HK-2 (cell line): ENCODE measurements around the gene GRHL1.
"Not testable (repeated sequence)": the region's sequence is repeated elsewhere in the genome, so short reads cannot be mapped to it uniquely, and the experiment has no call there.

Source experiments
- DNase-seq: peaks from one replicate; pipeline ENCODE4 v3.0.0-alpha.2; 2018; ENCODE audit not compliant: unreplicated experiment

GRHL1 gene

DNA sequence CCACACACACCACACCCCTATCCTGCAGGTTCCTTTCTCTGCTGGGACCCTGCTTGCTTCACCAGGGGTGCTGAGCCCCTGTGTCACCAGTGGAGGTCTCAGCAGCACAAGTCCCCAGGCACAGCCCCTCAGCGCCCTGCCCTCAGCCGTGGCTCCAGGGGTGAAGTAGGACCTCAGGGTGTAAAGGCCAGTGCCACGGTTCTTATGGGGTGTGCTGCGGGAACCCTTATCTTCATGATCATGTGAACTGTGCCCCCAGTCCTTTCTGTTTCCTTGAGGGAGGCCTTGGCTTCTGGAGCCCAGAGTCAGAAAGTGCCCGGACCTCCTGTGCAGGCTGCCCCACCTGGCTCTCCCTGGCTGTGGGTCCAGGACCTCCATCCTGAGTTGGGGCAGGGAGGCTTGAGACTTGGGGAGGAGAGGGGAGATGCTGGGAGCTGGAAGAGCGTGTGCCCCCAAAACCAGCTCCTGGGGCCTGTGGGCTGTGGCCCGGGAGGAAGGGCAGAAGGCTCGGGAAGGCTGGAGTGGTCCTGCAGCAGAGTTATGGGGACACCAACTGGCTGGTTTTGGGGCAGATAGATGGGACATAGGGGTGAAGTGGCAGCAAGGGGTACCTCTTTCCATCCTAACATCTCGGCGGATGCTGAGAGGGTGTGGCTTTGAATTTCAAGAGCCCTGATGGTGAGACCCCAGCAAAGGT, 71.6 kb downstream of the GRHL1 start:
- no peak for DNase-seq

DNA sequence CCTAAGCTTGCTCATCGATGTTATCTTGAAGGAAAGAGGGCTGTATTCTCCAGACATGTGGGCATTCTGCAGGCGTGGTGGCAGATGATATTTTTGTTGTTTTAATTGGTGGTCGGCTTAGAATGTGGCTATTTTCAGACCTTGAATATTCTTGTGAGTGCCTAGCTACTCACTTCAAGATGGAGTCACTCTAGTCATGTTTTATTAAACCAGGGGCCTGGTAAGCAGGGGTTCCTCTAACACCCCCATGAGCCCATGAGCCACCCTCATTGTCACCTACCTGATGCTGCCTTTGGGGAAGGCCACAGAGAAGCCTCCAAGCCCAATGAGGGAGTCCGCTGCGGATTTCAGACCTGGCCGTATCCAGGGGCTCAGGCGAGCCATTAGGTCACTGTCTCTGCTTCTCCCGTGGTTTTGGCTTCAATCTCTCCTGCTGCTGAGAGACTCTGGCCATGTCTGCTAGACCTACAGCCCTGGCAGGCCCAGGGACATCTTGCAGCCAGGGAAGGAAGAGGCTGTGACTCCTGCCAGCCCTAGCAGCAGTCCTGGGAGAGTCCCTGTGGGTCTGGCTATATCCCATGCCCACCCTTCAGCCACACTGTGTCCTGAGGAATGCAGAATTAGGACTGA, 75.6 kb downstream of the GRHL1 start:
- no peak for DNase-seq

DNA sequence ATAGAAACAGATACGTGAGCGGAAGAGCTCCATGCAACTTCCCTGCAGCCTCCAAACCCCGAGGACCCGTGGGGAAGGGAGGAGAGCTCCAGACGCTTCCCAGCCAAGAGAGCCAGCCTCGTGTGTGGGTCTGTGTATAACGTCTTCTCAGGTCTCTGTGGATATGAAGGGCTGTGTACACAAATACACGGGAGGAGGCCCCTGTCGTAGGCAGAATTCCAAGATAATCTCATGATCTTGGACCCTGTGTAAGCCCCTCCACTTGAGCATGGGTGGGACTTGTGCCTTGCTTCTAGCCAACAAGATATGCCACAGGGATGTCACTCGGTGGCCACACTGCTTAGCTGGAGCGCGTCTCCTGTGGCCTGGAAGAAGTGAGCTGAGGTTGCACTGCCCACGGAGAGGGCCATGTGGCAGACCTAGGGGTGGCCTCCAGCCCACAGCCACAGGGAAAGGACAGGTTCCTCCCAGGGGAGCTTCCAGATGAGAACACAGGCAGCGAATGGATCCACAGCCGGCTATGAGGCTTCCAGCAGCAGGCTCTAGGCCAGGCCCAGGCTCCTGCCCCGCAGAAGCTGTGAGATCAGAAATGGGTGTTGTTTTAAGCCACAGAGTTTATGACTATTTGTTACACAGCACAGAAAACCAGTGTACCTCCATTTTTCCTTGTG, 76.3 kb downstream of the GRHL1 start:
- no peak for DNase-seq

DNA sequence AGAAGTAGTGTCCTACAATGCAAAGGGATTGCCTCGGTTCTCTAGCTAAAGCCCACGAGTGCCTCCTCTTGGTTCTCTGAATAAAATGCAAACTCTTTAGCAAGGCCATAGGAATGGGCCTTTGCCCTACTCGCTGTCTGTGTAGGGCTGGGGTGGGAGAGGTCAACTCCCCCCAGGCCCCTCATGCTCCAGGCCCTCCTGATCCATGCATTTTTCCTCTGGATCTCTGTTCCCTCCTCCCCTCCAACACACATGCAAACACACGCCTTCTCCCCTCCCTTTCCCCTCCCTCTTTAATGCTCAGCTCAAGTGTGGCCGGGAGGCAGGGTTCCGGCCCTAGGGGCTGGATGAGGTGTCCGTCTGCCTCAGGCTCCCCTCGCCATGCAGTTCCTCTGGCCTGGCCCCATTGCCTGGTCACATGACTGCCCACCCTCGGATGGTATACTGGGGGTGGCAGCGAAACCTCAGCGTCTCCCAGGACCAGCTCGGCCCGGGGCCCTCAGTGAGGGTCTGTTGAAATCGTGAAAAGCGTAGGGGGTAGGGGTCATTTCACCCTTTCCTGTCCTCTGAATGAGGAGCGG, 77.0 kb downstream of the GRHL1 start:
- no peak for DNase-seq

DNA sequence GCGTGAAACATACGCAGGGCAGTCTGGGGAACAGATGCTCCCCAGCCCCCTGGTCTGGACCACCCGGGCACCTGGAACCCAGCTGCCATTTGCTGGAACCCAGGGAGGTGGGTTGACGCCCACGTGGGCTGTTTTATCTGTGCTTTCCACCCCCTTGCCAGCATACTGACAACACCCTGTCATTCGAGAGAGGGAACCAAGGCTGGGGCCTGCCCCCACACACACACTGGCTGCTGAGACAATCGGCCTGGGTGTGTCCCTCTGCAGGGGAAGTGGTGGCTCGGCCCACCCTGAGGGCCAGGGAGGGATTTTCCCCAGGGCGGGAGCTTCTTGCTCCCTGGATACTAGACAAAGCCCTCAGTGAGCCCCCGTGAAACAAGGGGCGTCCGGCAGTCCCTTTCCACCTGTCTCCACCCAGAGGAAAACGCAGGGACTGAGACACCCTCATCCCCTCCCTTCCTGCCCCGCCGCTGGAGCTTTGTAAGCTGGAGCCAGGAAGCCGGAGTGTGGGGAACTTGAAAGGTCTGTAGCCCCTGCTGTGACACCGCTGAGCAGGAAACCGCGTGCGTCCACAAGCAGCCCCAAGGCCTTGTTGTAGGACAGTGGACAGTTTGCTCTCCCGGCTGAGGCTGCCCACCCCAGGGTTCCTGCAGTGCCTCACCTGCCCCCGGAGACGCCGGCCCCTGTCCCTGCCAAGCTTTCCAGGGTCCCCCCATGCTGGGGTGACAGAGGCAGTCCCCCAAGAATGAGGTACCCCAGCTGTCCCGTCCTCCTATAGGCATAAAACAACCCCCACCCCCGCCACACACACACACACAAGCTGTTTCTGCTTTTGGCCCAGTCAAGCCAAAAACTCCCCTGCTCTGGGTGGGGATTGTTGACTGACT, 77.7 kb downstream of the GRHL1 start:
- DNase-seq, result no peak

DNA sequence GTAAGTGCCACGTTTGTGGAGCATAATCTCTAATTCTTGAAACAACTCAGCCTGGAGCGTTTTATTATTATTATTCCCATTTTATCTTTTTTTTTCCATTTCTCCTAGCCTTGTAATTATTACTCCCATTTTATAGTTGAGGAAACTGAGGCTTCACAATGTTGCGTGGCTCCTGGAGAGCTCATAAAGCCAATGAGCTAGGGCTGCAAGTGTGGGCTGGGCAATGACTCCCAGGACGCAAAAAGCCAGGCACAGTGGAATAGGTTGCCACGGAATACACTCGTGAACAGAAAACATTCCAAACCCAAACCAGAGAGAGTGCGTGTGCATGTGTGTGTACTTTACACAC, 78.4 kb downstream of the GRHL1 start:
- DNase-seq, result no peak

DNA sequence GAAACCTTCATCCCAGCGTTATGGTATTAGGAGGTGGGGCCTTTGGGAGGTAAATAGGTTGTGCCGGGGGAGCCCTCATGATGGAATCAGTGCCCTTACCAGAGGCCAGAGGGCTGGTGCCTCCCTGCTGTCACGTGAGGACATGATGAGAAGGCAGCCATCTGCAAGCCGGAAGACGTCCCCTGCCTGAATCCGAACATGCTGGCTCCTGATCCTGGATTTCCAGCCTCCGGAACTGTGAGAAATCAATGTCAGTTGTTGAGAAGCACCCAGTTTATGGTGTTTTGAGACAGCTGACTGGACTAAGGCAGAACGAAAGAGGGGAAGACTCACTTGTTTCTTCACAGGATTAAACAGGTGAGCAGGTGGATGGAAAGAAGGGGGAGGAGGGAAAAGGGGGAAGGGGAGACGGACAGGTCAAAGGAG, 78.8 kb downstream of the GRHL1 start:
- no peak for DNase-seq

DNA sequence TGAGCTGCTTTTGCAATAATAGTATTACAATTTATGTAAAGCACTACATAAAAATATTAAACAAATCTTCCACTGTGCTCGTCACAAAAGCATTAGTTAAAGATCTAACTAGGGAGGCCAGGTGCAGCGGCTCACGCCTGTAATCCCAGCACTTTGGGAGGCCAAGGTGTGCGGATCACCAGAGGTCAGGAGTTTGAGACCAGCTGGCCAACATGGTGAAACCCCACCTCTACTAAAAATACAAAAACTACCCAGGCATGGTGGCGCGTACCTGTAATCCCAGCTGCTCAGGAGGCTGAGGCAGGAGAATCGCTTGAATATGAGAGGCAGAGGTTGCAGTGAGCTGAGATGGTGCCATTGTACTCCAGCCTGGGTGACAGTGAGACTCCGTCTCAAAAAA, 79.3 kb downstream of the GRHL1 start:
- DNase-seq, result not testable (repeated sequence)

DNA sequence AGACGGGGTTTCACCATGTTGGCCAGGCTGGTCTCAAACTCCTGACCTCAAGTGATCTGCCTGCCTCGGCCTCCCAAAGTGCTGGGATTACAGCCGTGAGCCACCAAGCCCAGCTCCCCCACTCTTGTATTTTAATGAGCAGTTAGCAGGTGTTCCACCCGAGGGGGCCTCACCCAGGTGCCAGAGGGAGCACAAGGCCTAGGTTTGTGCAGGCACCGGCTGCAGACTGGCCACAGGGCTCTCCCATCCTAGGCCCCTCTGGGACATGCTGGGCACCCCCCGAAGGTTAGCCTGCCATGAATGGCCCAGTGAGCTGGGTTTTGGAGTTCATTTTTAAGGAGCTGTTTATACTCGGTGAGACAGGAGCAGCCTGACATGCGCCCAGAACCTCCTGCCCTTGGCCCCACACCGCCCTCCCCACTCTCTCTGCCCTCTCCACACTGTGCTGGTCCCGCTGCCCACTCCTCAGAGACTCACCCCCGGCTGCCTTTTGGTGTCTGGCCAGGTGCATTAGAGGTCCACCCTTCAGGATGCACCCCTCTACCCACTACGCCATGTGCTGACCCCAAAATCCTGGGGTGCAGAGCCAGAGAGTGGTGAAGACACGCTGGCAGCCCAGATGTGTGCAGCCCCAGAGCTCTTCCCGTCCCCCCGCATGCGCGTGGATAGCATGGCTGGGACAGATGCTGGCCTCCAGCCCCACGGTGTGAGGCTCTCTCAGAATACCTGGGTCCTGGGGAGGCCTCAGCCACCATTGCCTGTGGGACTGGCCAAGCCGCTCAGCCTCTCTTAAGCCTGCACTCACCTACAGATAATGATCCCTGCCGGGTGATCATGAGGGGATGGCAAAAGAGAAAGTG, 80.6 kb downstream of the GRHL1 start:
- no peak for DNase-seq

DNA sequence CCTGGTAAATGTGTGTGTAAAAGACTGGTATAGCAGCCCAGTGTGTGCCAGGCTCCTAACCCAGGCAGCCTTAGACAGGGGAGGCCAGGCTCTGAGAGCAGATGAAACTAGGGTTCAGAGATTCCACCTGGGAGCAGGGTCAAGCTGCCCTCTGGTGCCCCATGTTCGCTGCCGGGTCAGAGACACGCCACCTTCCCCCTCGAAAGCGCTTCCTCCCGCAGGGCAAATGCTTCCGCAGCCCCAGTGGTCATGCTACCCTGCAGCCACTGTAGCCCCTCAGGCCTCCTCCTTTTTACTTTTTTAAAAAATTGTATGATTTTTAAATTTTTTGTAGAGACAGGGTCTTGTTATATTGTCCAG, 81.2 kb downstream of the GRHL1 start:
- DNase-seq, result no peak

DNA sequence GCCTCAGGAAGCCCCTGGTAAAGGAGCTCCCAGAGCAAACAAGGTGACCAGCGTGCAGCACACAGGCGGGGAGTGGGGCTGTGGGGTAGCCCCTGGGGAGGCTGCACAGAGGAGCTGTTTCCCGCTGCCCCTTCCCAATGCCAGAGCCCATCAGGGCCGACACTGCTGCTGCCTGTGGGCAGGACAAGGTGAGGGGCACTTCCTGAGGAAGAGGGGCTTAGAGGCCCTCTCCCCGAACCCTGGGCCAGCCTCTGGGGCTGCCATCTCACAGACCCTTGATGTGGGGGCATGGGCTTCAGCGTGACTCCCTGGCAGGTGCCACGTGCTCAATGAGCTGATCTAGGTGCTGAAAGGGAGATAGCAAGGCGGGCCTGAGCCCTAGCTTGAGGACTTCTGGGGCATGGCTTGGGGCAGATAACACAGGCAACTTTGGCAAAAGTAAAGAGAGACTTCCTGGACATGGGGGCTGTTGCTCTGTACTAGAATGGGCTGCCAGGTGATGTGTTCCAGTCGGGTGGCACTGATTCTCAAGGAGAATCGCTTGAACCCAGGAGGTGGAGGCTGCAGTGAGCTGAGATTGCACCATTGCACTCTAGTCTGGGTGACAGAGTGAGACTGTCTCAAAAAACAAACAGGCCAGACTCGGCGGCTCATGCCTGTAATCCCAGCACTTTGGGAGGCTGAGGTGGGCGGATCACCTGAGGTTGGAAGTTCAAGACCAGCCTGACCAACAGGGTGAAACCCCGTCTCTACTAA, 81.9 kb downstream of the GRHL1 start:
- DNase-seq, result no peak

DNA sequence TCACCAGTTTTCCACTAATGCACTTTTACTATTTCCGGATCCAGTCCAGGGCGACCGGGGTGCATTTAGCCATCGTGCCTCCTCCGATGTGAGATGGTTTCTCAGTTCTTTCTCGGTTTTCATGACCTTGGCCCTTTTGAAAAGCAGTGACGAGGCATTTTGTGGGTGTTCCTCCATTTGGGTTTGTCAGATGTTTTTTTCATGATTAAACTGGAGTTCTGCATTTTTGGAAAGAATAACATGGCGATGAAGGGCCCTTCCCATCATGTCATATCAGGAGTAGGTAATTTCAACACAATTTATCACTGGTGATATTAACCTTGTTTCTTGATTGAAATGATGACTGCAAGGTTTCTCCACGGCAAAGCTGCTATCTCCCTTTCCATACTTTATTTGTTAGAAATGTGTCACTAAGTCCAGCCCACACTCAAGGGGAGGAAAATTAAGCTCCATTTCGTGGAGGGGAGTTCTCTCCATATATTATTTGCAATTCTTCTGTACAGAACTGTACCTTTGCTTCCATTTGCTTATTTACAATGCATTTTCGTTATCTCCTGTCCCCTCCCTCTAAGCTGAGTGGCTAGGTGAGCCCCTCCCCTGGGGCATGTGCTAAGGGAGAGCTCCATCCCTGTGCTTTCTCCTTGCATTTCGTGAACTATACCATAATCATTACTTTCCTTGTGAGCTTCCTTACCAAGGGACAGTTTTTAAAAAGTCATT, 83.0 kb downstream of the GRHL1 start:
- no peak for DNase-seq

DNA sequence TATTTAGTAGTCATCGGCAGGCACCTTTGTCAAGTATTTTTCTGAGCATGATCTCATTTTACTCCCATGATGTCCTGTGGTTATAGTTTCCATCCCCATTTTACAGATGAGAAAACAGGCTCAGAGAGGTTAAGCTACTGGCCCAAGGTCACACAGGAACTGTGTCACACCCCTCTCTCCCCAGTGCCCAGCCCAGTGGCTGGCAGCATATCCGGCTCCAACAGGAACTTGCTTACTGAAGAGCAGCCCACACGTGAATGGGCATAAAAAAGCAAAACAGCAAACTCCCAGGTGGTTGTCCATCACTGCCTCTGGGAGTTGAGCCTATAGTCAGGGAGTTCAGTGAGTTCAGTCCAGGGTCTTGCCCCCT, 83.5 kb downstream of the GRHL1 start:
- no peak for DNase-seq

DNA sequence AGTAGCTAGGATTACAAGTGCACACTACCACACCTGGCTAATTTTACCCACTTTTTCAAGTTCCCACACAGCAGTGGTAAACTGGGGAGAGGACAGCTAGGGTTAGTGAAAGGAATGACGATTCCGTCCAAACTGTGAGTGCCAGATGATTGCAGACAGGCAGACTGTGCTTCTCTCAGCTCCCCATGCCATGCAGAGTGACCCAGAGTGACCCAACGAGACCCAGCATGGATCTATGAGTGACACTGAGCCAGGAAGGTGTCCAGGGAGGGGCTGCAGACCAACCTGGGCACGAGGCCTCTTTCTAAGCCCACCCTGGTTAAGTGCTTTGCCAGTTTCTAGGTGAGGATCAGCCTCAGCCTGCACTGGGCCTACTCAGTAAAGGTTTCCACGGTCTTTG, 84.1 kb downstream of the GRHL1 start:
- DNase-seq, result no peak

DNA sequence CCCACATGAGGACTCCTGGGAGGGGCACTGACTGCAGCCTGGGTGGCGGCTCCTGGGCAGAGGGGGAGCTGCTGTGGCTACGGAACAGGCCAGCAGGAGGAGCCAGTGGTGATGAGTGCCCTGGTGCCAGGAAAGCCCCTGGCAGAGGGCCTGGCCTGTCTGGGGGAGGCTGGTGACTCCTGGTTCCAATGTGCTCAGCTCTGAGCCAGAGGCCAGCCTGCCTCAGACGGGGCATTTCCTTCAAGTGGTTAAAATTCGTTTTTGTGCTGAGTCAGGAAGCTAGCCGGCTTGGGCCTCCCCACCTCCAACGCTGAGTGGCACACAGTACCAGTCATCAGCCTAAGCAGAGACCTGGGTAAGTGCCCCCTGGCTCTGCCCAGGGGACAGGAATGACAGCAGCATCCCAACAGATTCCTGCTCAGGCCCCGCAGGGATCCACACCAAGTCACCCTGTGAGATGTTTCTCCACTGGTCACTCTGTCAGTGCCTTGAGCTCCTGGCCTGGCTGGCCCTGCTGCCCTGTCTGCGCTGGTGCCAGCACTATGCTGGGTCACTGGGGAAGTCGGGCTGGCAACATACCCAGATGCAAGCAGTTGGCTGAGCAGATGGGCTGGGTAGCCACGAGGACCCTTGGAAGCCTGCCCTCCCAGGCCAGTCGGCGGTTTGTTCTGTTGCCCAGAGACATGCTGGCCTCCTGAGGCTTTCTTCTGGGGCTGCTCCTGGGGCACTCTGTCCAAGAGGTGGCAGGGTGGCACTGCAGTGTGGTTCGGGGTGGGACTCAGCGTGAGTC, 84.8 kb downstream of the GRHL1 start:
- peak; percentile 88 for DNase-seq

DNA sequence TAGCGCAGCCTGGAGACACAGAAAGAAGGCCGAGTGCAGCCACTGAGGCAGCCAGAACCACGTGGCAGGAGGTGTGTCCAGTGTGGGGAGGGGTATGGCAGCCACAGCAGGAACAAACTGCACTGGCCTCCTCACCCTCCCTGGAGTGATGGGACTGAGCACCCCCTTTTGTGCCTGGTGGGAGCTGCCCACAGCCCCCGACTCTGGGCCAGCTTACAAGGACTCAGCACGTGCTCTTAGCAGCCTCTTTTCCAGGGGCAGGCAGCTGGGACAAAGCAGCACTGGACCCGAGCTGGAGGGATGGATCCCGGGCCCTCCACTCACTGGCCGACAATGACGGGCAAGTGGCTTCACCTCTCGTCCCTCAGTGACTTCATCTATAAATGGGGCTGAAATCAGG, 86.6 kb downstream of the GRHL1 start:
- DNase-seq, result no peak

DNA sequence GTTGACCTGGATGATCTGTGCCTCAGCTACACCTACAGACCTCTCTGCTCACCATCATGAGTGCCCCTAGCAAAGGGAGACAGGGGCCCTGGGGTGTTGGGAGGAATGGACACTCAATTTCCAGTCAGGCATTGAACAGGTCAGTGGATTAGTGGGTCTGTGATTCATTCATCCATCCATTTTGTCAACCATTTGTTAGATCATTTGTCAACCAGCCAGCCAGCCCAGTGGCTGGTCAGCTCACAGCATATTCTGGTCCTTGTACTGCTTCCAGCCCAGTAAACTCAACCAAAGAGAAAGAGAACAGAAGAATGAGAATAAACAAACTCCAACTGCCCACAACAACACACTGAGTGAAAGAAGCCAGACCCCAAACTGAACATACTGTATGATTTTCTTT, 87.2 kb downstream of the GRHL1 start:
- no peak for DNase-seq

DNA sequence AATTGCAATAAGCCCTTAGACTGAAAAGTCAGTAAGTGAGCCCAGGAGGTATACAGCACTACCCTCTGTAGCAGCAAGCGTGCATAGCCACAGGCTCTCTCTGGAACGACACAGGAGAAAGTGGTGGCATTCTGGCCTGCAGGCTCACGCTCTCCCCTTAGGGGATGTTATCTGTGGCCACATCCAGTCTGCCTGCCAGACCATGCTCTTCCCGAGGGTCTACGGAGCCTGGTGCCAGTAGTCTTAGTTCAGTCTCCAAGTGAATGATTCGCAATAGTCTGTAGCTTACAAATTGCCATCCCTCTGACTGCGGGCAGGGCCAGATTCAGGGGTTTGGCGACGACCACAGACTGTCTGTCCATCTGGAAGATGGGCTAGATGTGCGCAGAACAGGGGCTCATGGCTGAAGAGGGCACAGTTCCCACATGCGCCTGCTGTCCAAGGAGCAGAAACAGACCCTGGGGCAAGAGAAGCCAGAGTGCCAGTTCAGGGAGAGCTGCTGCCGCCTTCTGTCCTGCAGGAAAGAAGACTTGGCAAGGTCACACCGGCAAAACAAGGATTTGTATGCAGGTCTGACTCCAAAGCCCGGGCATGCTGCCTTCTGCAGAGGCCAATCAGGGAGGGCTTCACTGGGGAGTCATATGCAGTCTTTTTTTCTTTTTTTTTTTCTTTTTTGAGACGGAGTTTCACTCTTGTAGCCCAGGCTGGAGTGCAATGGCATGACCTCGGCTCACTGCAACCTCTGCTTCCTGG, 88.3 kb downstream of the GRHL1 start:
- no peak for DNase-seq
